ENCODE data around the gene BICC1.

- TF ChIP-seq CTCF (IDR thresholded peaks at IDR 0.05 in 4 of 5, conservative IDR thresholded peaks at IDR 0.05 in 1 of 5): no peak
- no peak for TF ChIP-seq POLR2A (IDR thresholded peaks at IDR 0.05)
These were observed 191.6 kb downstream of the BICC1 start for GRCh38 chr10:58704226-58704625.
